ENCODE results near the gene AHNAK2. TPM values are rescaled to one million over a fixed set of nuclear protein-coding genes. Genes with fewer than 3 reads are reported as not detected.
"Not testable (repeated sequence)": the region's sequence is repeated elsewhere in the genome, so short reads cannot be mapped to it uniquely, and the experiment has no call there.

Gene AHNAK2
- total RNA-seq, 1 experiment from 2014 or later: 30.8 TPM

GRCh38 chr14:104944016-104944308 is 34.2 kb downstream of the AHNAK2 start:
- intact Hi-C loops (cut with micrococcal nuclease; ENCODE audit: unreplicated experiment); H2AFZ ChIP-seq; CTCF ChIA-PET; H3K9me3 ChIP-seq (ENCODE audit: insufficient read depth, low read depth); DNase-seq; H3K36me3 ChIP-seq (ENCODE audit: low read depth); H3K9me2 ChIP-seq (ENCODE audit: insufficient read depth); H3K4me2 ChIP-seq; H4K20me1 ChIP-seq (ENCODE audit: insufficient read depth); H3K27ac ChIP-seq; H3K4me3 ChIP-seq; H3K4me1 ChIP-seq (replicated peaks; ENCODE audit: insufficient read depth); POLR2A ChIA-PET (ENCODE audit: unreplicated experiment); H3F3A ChIP-seq (ENCODE audit: insufficient read depth, low read depth); BruUV-seq (replicated peaks); H3K79me2 ChIP-seq (ENCODE audit: low read depth): not testable (repeated sequence)
- peaks cover 16% of the 10 kb centered on the region for H3K27me3 ChIP-seq (ENCODE audit: insufficient read depth, low read depth)

GRCh38 chr14:104943216-104944015 is 34.8 kb downstream of the AHNAK2 start:
- not testable (repeated sequence) for H3K4me2 ChIP-seq

GRCh38 chr14:104942586-104942985 is 35.6 kb downstream of the AHNAK2 start:
- H3K4me2 ChIP-seq: no peak overlapping the region
- POLR2A ChIA-PET (ENCODE audit: unreplicated experiment): no interaction called here
- H3K27ac ChIP-seq: no peak overlapping the region
- no peaks in the 10 kb centered on the region for H3K79me2 ChIP-seq (ENCODE audit: low read depth)
- intact Hi-C loops (cut with micrococcal nuclease; ENCODE audit: unreplicated experiment): no loop called here
- H3F3A ChIP-seq (ENCODE audit: insufficient read depth, low read depth): no peaks in the 10 kb centered on the region
- H3K4me1 ChIP-seq (replicated peaks; ENCODE audit: insufficient read depth): no peaks in the 10 kb centered on the region
- H4K20me1 ChIP-seq (ENCODE audit: insufficient read depth): no peaks in the 10 kb centered on the region
- TF ChIP-seq EZH2 (IDR thresholded peaks at IDR 0.05; ENCODE audit: low read depth) (no peak), CTCF (conservative IDR thresholded peaks at IDR 0.05) (no peak)
- peaks cover 30% of the 10 kb centered on the region for H3K27me3 ChIP-seq (ENCODE audit: insufficient read depth, low read depth)
- no peaks in the 10 kb centered on the region for H3K36me3 ChIP-seq (ENCODE audit: low read depth)
- no peaks in the 10 kb centered on the region for H3K9me3 ChIP-seq (ENCODE audit: insufficient read depth, low read depth)
- no peaks in the 10 kb centered on the region for H3K9me2 ChIP-seq (ENCODE audit: insufficient read depth)
- no peak overlapping the region for H3K4me3 ChIP-seq
- CTCF ChIA-PET: no interaction called here
- no TSS peak for BruUV-seq (replicated peaks)
- no peak overlapping the region for H2AFZ ChIP-seq
- DNase-seq: no peak

More at GRCh38 chr14:104943216-104944015, 34.8 kb downstream of the AHNAK2 start:
- BruUV-seq (replicated peaks); H3K27ac ChIP-seq; CTCF ChIA-PET; H3K79me2 ChIP-seq (ENCODE audit: low read depth); H3F3A ChIP-seq (ENCODE audit: insufficient read depth, low read depth); H3K9me2 ChIP-seq (ENCODE audit: insufficient read depth); intact Hi-C loops (cut with micrococcal nuclease; ENCODE audit: unreplicated experiment); H3K9me3 ChIP-seq (ENCODE audit: insufficient read depth, low read depth); H3K4me3 ChIP-seq; DNase-seq; H2AFZ ChIP-seq; H3K36me3 ChIP-seq (ENCODE audit: low read depth); POLR2A ChIA-PET (ENCODE audit: unreplicated experiment); H4K20me1 ChIP-seq (ENCODE audit: insufficient read depth); H3K4me1 ChIP-seq (replicated peaks; ENCODE audit: insufficient read depth): not testable (repeated sequence)
- H3K27me3 ChIP-seq (ENCODE audit: insufficient read depth, low read depth): peaks cover 22% of the 10 kb centered on the region

GRCh38 chr14:104941508-104942365 is 36.4 kb downstream of the AHNAK2 start:
- ChIA-PET CTCF (no interaction called here), POLR2A (ENCODE audit: unreplicated experiment) (no interaction called here)
- no TSS peak for BruUV-seq (replicated peaks)
- Histone ChIP-seq H2AFZ (no peak overlapping the region), H4K20me1 (ENCODE audit: insufficient read depth) (no peaks in the 10 kb centered on the region), H3K4me2 (no peak overlapping the region), H3K79me2 (ENCODE audit: low read depth) (no peaks in the 10 kb centered on the region), H3K9me3 (ENCODE audit: insufficient read depth, low read depth) (no peaks in the 10 kb centered on the region), H3K9me2 (ENCODE audit: insufficient read depth) (no peaks in the 10 kb centered on the region), H3F3A (ENCODE audit: insufficient read depth, low read depth) (no peaks in the 10 kb centered on the region), H3K4me3 (no peak overlapping the region), H3K27me3 (ENCODE audit: insufficient read depth, low read depth) (peaks cover 36% of the 10 kb centered on the region), H3K36me3 (ENCODE audit: low read depth) (no peaks in the 10 kb centered on the region), H3K4me1 (replicated peaks; ENCODE audit: insufficient read depth) (no peaks in the 10 kb centered on the region), H3K27ac (no peak overlapping the region)
- intact Hi-C loops (cut with micrococcal nuclease; ENCODE audit: unreplicated experiment): no loop called here
- no peak for DNase-seq
- TF ChIP-seq EZH2 (IDR thresholded peaks at IDR 0.05; ENCODE audit: low read depth) (no peak), CTCF (conservative IDR thresholded peaks at IDR 0.05) (no peak)
